ENCODE data around the gene SRPK2.

The SRPK2 gene

GRCh38 chr7:105191331-105191730, 197.4 kb downstream of the SRPK2 start:
- no peak for DNase-seq (ENCODE audit: low spot score)

GRCh38 chr7:105189859-105190492, 198.7 kb downstream of the SRPK2 start:
- no peak for DNase-seq (ENCODE audit: low spot score)

- DNase-seq (ENCODE audit: low spot score), result no peak
Measured at GRCh38 chr7:105188201-105188600, 200.5 kb downstream of the SRPK2 start.

DNA sequence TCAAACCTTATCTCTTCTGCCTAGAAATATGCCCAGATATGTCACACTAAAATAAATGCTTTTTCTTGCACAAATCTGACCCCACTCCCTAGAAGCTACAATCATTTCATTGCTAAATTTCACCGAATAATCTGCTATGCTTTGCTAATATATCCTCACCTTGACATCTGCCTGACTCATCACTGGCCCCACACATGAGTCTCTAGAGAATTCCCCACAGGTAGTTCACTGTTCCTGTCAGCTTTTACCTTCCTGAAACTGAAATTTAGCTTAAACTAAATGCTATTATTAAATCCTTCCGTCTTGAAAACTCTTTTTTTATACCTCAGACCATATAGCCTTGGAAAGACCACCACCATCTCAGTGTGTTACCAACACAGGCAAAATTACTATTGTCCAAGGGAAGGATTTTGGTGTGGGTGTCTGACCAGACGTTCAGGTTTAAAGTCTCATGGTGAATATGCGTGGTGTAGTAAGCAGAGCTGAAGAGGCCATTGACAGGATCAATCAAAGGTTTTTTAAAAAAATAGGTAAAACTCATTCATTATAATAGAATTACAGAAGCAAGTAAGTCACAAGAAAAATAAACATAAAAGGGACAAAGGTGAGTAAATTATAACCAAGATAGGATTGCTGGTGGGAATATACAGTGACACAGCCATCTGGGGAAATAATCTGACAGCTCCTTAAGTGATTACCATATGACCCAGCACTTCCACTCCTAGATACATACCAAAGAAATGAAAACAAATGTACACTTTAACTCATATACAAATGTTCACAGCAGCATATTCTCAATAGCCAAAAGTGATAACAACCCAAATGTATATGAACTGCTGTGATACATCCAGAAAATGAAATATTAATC, 201.2 kb downstream of the SRPK2 start:
- no peak for DNase-seq (ENCODE audit: low spot score)

DNA sequence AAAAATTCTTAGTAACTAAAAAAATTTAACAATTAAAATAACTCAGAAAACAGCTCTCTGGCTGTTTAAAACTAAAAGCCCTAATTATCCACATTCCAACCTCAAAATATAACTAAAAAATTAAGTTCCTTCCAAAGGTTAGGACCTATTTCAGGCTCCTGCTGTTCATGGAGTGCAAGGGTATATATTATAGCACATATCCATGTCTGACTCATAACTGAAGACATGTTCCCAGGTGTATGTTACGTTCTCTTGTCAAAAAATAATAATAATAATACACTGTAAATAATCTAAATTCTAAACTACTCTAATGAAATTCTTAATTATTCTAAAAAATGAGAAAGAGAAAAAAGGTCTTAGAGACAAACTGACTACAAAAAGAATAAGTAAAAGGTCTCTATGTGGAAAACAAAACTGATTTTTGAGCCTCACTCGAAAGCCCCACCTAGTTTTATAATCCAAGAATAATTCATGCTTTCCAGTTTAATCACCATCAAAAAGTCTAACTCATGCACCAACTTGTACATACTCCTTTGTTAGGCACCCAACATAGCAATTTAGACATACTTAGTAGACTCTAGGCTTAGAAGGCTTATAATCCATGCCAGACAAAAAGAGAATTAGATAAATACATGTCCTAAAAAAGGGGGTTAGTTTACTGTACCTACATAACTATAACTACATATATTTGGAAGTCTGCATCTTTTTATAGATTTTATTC, 203.3 kb downstream of the SRPK2 start:
- no peak for DNase-seq (ENCODE audit: low spot score)

DNA sequence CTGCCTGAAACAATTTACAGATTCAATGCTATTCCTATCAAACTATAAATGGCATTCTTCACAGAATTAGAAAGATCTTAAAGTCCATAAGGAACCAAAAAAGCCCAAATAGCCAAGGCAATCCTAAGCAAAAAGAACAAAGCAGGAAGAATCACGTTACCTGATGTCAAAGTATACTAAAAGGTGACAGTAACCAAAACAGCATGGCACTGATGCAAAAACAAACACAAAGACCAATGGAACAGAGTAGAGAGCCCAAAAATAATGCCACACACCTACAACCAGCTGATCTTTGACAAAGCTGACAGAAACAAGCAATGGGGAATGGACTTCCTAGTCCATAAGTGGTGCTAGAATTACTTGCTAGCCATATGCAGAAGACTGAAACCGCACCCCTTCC, 208.7 kb downstream of the SRPK2 start:
- DNase-seq (ENCODE audit: low spot score), result no peak

DNA sequence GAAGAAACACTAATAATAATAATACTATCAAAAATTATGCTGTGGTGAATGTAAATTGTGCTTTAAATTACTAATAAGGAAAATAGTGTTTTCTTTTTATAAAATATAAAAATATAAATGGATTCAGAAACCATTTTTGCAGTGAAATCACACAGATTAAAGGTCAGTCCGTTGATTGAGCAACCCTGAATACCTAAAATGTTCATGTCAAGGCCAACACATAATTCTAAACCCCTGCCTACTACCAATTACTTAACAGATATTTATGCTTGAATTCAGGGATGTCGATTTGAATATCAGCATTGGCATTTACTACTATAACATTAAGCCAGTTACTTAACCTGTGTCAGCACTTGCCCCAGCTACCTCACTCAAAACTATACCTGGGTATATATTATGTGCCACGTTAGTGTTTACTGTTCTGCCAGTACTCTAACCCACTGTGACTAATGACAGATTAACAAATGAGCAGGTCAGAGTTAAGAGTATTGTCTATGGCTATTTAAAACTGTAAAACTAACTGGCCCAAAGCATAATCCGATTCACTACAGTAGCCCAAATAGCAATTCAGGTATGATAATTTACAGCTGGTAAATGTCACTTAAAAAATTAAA, 209.7 kb downstream of the SRPK2 start:
- no peak for DNase-seq (ENCODE audit: low spot score)

DNA sequence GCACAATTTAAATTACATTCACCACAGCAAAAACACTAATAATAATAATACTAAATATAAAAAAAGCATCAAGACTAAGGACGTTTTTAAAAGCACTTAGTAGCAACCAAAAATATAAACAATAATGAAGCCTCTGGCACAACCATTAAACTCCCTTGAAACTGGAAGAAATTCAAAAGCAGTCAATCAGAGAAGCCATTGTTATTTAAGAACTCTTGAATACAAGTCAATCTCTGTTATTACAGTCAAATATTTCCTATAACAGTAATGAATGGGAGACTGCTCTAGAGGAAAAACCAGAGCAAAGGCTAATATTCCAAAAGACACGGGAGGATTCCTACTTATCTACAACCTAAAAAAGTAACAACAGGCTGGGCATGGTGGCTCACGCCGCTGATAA, 210.5 kb downstream of the SRPK2 start:
- no peak for DNase-seq (ENCODE audit: low spot score)

DNA sequence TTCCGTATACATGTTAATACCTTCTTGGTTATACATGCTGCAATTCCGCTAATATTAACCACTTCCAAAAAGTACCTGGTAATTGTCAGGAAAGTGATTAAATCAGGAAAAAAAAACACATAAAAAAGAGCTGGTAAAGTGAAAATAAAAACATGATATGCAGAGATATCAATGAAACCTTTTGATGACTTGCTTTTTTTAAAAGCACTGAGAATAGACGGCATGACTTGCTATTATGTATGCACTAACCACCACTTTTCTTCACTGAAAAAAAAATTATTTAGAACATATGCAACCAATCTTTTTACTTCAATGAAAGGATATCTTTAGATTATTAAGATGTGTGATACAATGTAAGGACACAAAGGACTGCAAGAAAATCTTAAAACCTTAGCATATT, 211.7 kb downstream of the SRPK2 start:
- no peak for DNase-seq (ENCODE audit: low spot score)

- DNase-seq (ENCODE audit: low spot score), result no peak
Measured at GRCh38 chr7:105173586-105173985, 215.1 kb downstream of the SRPK2 start.

DNA sequence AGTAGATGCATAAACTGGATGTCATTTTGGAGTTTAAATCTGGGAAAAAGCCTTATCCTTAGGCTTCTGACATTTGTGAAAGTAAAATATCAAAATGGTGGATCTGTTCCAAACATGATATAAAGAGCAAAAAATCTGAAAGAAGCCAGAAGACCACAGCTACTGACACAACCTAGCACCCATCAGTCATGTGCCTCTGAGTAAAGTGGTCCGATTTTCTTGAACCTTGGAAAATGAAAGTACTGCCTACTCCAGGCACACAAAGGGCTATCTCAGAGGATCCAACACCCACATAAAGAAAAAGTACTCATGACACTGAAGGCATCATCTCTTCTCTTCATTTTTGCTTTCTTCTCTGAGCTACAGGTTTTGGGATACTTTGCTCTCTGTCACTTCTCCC, 224.0 kb downstream of the SRPK2 start:
- no peak for DNase-seq (ENCODE audit: low spot score)

DNA sequence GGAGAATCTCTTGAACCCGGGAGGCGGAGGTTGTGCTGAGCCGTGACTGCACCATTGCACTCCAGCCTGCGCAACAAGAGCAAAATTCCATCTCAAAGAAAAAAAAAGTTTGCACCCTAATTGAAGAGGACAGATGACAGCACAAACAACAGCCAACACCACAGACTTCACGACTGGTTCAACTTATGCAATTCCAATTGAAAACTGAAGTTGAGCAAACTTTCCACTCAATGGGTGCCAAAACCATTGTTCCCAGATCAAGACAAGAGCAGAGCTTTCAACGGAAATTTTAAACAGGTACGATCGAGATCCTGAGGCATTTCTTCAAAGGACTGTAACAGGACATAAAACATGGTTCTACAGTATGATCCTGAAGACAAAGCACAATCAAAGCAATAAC, 225.0 kb downstream of the SRPK2 start:
- no peak for DNase-seq (ENCODE audit: low spot score)

GRCh38 chr7:105161366-105161765, 227.4 kb downstream of the SRPK2 start:
- DNase-seq (ENCODE audit: low spot score), result no peak

- DNase-seq (ENCODE audit: low spot score), result no peak
Measured at GRCh38 chr7:105157278-105157677, 231.4 kb downstream of the SRPK2 start.

DNA sequence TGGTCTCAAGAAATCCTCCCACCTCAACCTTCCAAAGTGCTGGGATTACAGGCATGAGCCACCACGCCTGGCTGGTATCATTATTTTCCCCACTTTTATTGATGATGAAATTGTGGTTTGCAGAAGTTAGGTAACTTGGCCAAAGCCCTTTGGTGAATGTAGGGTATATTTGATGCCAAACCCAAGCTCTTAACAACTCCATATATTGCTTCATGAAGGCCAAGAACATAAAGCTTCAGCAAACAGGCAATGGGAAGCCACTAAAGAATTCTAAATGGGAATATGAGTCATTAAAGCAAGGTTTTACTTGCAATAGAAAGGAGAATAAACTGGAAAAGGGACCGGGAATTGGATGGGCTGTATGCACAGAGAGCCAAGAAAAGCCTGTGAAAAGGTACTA, 232.0 kb downstream of the SRPK2 start:
- no peak for DNase-seq (ENCODE audit: low spot score)

DNA sequence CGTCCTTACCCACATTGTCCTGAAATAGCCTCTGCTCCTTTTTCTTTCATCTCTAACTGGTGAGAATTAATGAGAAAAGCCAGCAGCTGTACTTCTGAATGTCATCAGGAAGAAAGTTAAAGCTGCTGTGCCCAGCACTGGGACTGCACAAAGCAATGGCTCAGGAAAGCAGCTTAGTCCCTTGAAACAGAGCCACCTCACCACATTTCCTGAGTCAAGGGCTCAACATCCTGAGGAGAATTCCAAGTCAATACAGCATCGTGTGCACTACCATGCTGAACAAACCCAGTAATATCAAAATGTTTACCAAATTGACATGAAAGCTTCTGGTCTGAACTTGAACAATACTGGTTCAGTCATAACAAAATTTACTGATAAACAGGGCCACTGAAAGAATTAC, 234.6 kb downstream of the SRPK2 start:
- DNase-seq (ENCODE audit: low spot score), result no peak

DNA sequence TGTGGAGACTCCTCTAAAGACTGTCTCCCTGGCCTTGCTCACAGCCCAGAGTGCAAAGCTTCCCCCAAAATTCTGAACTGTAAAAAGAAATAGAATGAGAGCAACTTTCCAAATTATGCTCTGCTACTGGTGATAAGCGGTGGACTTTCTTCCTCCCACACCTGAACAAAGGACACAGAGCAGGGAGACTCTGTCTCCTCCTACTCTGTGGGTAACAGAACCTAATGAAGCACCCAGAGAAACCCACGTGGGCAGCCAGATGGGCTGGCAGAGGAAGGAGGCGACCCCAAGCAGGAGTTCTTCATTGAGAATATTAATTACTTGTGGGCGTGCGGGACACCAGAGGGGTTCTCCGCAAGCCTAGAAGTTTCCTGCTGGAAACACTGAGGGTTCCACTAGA, 235.2 kb downstream of the SRPK2 start:
- DNase-seq (ENCODE audit: low spot score), result no peak

- DNase-seq (ENCODE audit: low spot score), result no peak
Measured at GRCh38 chr7:105151152-105151551, 237.6 kb downstream of the SRPK2 start.

DNA sequence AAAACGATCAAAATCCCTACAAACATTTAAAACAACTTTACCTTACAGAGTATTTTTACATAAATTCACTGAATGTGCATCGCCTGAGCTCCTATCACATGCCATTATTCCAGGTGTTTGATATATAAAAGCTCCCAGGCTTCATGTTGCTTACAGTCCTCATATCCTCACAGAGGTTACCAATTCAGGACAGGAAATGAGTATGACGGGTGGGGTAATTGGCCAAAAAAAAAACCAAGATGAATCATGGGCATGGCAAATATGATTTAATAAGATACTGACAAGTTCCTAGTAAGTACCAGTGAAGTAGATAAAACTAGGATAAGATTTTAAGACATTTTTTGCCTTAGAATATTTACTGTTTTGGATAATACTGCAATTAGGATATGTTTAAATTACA, 238.9 kb downstream of the SRPK2 start:
- peak; percentile 33 for DNase-seq (ENCODE audit: low spot score)

DNA sequence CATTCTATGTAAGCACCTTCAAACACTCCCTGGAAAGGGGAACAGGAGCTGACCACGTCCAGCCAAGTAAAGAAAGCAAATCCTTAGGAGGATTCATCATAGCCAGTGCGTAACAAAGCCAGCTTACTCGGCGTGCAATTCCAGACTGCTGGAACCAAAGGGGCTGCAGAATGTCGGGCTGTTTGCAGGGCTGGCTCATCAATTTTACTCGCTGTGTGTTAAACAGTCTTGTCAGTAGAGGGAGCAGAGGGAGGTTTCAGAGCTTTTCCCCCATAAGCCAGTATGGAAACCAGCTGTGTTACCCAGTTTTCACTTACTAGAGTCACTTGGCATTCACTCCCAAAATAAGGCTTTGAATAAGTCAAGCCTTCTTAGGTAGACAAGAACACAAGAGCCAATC, 247.7 kb downstream of the SRPK2 start:
- DNase-seq (ENCODE audit: low spot score), result no peak

GRCh38 chr7:105139381-105139780, 249.3 kb downstream of the SRPK2 start:
- no peak for DNase-seq (ENCODE audit: low spot score)

DNA sequence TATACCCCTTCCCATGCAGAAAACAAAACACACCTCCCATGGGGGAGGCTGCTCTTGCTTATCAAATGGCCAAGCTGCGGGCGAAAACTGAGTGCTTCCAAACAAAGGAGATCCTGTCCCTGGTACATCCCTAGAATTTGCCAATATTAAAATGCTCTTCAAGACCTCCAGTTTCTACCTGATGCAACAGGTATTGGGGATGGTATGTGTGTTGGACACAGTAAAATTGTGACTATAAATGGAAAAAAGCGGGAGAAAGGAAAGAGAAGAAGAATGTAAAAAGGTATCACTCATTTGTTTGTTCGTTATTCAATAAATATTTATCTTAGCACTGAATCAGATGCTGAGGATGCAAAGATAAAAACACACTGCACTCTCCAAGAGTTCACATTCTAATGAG, 250.8 kb downstream of the SRPK2 start:
- no peak for DNase-seq (ENCODE audit: low spot score)

DNA sequence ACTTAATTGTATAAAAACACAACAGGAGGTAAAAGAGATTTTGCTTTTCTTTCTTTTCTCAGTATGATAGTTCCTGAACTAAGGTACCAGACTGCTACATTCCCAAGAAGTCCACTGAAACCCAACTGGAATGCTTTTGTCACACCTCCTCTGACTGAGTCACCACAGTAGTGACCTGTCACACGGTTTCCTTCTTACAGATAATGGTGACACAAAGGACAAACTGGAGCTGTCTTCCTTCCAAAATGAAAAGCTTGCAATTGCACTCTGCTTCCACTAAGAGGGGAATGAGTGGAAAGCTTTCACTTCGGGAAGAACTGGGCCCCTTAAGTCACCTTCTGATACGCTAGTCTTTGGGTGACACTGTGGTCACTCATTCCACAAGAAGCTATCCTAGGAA, 252.5 kb downstream of the SRPK2 start:
- DNase-seq (ENCODE audit: low spot score), result peak; percentile 48

Measured in LoVo (cell line).